Vagina (tissue), 2 donors: ENCODE measurements around the gene RNU7-1. TPM values are rescaled to one million over a fixed set of nuclear protein-coding genes. Genes with fewer than 3 reads are reported as not detected.

ENCODE experiments used
- DNase-seq, 2 donors: peaks; one replicate each; pipeline ENCODE4 v3.0.0-alpha.2; 2017; ENCODE audit errors: extremely low spot score in 2 of 2
- H3K27ac ChIP-seq: fragments of 200-600 bp; sonication (generic); one replicate; pipeline ENCODE4 v1.5.1; 2019
- H3K27me3 ChIP-seq: fragments of 200-600 bp; sonication (generic); one replicate; pipeline ENCODE4 v1.5.1; 2019
- H3K36me3 ChIP-seq, 2 donors: fragments of 200-600 bp; sonication (generic); one replicate each; pipeline ENCODE4 v1.5.1; 2017 to 2019
- H3K4me1 ChIP-seq: fragments of 200-600 bp; sonication (generic); one replicate; pipeline ENCODE4 v1.5.1; 2019
- H3K4me3 ChIP-seq, 2 donors: fragments of 200-600 bp; sonication (generic); 1 replicate in 1 of 2; 2 replicates in 1 of 2; pipeline ENCODE4 v1.5.1; 2016 to 2019
- H3K9me3 ChIP-seq: fragments of 200-600 bp; sonication (generic); one replicate; pipeline ENCODE4 v1.5.1; 2019
- CTCF ChIP-seq, 3 experiments: fragments of 450-650 bp in 2 of 3; fragments of 200-600 bp in 1 of 3; sonication (generic) in 1 of 3; IDR thresholded peaks; one replicate each; pipeline ENCODE4 v1.5.1; 2017 to 2019; ENCODE audit warnings: antibody characterized with exemption in 3 of 3, mild to moderate bottlenecking in 2 of 3, moderate library complexity in 2 of 3
- POLR2A ChIP-seq, 2 donors: fragments of 450-650 bp; IDR thresholded peaks; one replicate each; pipeline ENCODE4 v1.6.1; 2017; ENCODE audit warnings: antibody characterized with exemption in 2 of 2, mild to moderate bottlenecking in 2 of 2, moderate library complexity in 2 of 2
- POLR2AphosphoS5 ChIP-seq, 2 donors: sonication (generic); formaldehyde crosslinking; IDR thresholded peaks; one replicate each; pipeline ENCODE4 v1.9.0; 2017; ENCODE audit warnings: antibody characterized with exemption in 2 of 2, mild to moderate bottlenecking in 2 of 2, low read depth in 1 of 2; ENCODE audit not compliant: insufficient read depth in 1 of 2
- intact Hi-C: fragments of 100-400 bp; cut with DNase I; formaldehyde crosslinking; loops from one replicate; pipeline ENCODE4 v1.15.1; 2023
- total RNA-seq: library from RNA; depleted of rRNA; stranded (reverse); fragments of >200 nt; gene quantifications from one replicate; pipeline ENCODE4 v1.2.3, GENCODE V29; 2016

Gene RNU7-1
- total RNA-seq, 1 donor from 2014 or later: not detected

GRCh38 chr12:6954316-6955107 lies 10.9 kb downstream of the RNU7-1 start:
- no peak for DNase-seq
- intact Hi-C loops: no loop called here
- peaks cover 9% of the 10 kb centered on the region for H3K4me1 ChIP-seq
- no peaks in the 10 kb centered on the region for H3K36me3 ChIP-seq
- H3K9me3 ChIP-seq: no peaks in the 10 kb centered on the region
- no peak for TF ChIP-seq POLR2A (IDR thresholded peaks at IDR 0.05)
- no peak for TF ChIP-seq POLR2AphosphoS5 (IDR thresholded peaks at IDR 0.05; ENCODE audit: insufficient read depth in 1 of 2, low read depth in 1 of 2)
- TF ChIP-seq CTCF (IDR thresholded peaks at IDR 0.05): no peak
- peak overlapping the region; percentile 30 for H3K27ac ChIP-seq
- H3K4me3 ChIP-seq: no peak overlapping the region
- H3K27me3 ChIP-seq: no peaks in the 10 kb centered on the region

- TF ChIP-seq POLR2A (IDR thresholded peaks at IDR 0.05) (no peak), CTCF (IDR thresholded peaks at IDR 0.05) (no peak), POLR2AphosphoS5 (IDR thresholded peaks at IDR 0.05; ENCODE audit: insufficient read depth in 1 of 2, low read depth in 1 of 2) (no peak)
- H3K9me3 ChIP-seq: no peaks in the 10 kb centered on the region
- intact Hi-C loops: no loop called here
- peaks cover 9% of the 10 kb centered on the region for H3K4me1 ChIP-seq
- H3K27me3 ChIP-seq: no peaks in the 10 kb centered on the region
- DNase-seq: no peak
- no peak overlapping the region for H3K27ac ChIP-seq
- no peak overlapping the region for H3K4me3 ChIP-seq
- no peaks in the 10 kb centered on the region for H3K36me3 ChIP-seq
Measured at GRCh38 chr12:6955108-6956020, 11.7 kb downstream of the RNU7-1 start.

- Histone ChIP-seq H3K27me3 (no peaks in the 10 kb centered on the region), H3K9me3 (no peaks in the 10 kb centered on the region), H3K36me3 (no peaks in the 10 kb centered on the region), H3K4me1 (peaks cover 14% of the 10 kb centered on the region), H3K27ac (no peak overlapping the region), H3K4me3 (no peak overlapping the region)
- TF ChIP-seq POLR2A (IDR thresholded peaks at IDR 0.05) (no peak), POLR2AphosphoS5 (IDR thresholded peaks at IDR 0.05; ENCODE audit: insufficient read depth in 1 of 2, low read depth in 1 of 2) (no peak), CTCF (IDR thresholded peaks at IDR 0.05) (no peak)
- no peak for DNase-seq
- intact Hi-C loops: no loop called here
Measured at GRCh38 chr12:6956021-6956727, 12.6 kb downstream of the RNU7-1 start.

- Histone ChIP-seq H3K27ac (no peak overlapping the region), H3K4me3 (no peak overlapping the region), H3K36me3 (no peaks in the 10 kb centered on the region), H3K4me1 (peaks cover 24% of the 10 kb centered on the region), H3K27me3 (no peaks in the 10 kb centered on the region), H3K9me3 (no peaks in the 10 kb centered on the region)
- intact Hi-C loops: no loop called here
- TF ChIP-seq POLR2A (IDR thresholded peaks at IDR 0.05) (no peak), POLR2AphosphoS5 (IDR thresholded peaks at IDR 0.05; ENCODE audit: insufficient read depth in 1 of 2, low read depth in 1 of 2) (no peak), CTCF (IDR thresholded peaks at IDR 0.05) (no peak)
- DNase-seq: no peak
Measured at GRCh38 chr12:6957151-6957701, 13.6 kb downstream of the RNU7-1 start.
